Esophagus muscularis mucosa (tissue), 4 donors: ENCODE measurements around the gene STAB2. TPM values are rescaled to one million over a fixed set of nuclear protein-coding genes. Genes with fewer than 3 reads are reported as not detected.

Source experiments
- DNase-seq: peaks from one replicate; pipeline ENCODE4 v3.0.0-alpha.2; 2017; ENCODE audit errors: extremely low spot score
- H3K27ac ChIP-seq, 4 donors: fragments of 200-600 bp; sonication (generic); replicated peaks in 1 of 4; 1 replicate in 3 of 4; 2 replicates in 1 of 4; pipeline ENCODE4 v1.5.1; 2016 to 2019; ENCODE audit warnings: mild to moderate bottlenecking in 1 of 4
- H3K27me3 ChIP-seq, 4 donors: fragments of 200-600 bp; sonication (generic); one replicate each; pipeline versions ENCODE4 v1.5.1 to v1.6.0; 2016 to 2019
- H3K36me3 ChIP-seq, 4 donors: fragments of 200-600 bp; sonication (generic); one replicate each; pipeline ENCODE4 v1.5.1; 2016 to 2019
- H3K4me1 ChIP-seq, 4 donors: fragments of 200-600 bp; sonication (generic); one replicate each; pipeline ENCODE4 v1.5.1; 2016 to 2019
- H3K4me3 ChIP-seq, 4 donors: fragments of 200-600 bp; sonication (generic); 1 replicate in 2 of 4; 2 replicates in 2 of 4; pipeline ENCODE4 v1.5.1; 2016 to 2019; ENCODE audit warnings: mild to moderate bottlenecking in 4 of 4, moderate library complexity in 1 of 4
- H3K9me3 ChIP-seq, 4 donors: fragments of 200-600 bp; sonication (generic); 1 replicate in 3 of 4; 2 replicates in 1 of 4; pipeline ENCODE4 v1.5.1; 2016 to 2019
- EP300 ChIP-seq: sonication (generic); formaldehyde crosslinking; IDR thresholded peaks from one replicate; pipeline ENCODE4 v1.6.1; 2017; ENCODE audit warnings: antibody characterized with exemption
- POLR2A ChIP-seq: fragments of 450-650 bp; IDR thresholded peaks from one replicate; pipeline ENCODE4 v1.6.1; 2017; ENCODE audit warnings: antibody characterized with exemption, moderate library complexity, mild to moderate bottlenecking, low read depth
- POLR2AphosphoS5 ChIP-seq, 2 donors: sonication (generic); formaldehyde crosslinking; IDR thresholded peaks; one replicate each; pipeline ENCODE4 v1.6.1; 2017; ENCODE audit warnings: antibody characterized with exemption in 2 of 2
- WGBS: methylation state at CpG from one replicate; pipeline ENCODE4 v1.1.5; 2018; 5-methylcytosine and 5-hydroxymethylcytosine counted together
- intact Hi-C: fragments of 100-400 bp; cut with DNase I; formaldehyde crosslinking; loops from one replicate; pipeline ENCODE4 v1.15.1; 2023
- total RNA-seq, 4 donors: library from RNA; depleted of rRNA; stranded (reverse); fragments of >200 nt; gene quantifications; one replicate each; pipeline versions ENCODE4 v1.1.0 to v1.2.1, GENCODE V29; 2016
- TF ChIP-seq, protein P1 (sequence below), 3 experiments: fragments of 200-600 bp in 2 of 3; fragments of 450-650 bp in 1 of 3; sonication (generic) in 2 of 3; IDR thresholded peaks; one replicate each; pipeline ENCODE4 v1.5.1; 2017 to 2019; ENCODE audit warnings: antibody characterized with exemption in 3 of 3, mild to moderate bottlenecking in 2 of 3, moderate library complexity in 1 of 3

STAB2 gene, protein sequence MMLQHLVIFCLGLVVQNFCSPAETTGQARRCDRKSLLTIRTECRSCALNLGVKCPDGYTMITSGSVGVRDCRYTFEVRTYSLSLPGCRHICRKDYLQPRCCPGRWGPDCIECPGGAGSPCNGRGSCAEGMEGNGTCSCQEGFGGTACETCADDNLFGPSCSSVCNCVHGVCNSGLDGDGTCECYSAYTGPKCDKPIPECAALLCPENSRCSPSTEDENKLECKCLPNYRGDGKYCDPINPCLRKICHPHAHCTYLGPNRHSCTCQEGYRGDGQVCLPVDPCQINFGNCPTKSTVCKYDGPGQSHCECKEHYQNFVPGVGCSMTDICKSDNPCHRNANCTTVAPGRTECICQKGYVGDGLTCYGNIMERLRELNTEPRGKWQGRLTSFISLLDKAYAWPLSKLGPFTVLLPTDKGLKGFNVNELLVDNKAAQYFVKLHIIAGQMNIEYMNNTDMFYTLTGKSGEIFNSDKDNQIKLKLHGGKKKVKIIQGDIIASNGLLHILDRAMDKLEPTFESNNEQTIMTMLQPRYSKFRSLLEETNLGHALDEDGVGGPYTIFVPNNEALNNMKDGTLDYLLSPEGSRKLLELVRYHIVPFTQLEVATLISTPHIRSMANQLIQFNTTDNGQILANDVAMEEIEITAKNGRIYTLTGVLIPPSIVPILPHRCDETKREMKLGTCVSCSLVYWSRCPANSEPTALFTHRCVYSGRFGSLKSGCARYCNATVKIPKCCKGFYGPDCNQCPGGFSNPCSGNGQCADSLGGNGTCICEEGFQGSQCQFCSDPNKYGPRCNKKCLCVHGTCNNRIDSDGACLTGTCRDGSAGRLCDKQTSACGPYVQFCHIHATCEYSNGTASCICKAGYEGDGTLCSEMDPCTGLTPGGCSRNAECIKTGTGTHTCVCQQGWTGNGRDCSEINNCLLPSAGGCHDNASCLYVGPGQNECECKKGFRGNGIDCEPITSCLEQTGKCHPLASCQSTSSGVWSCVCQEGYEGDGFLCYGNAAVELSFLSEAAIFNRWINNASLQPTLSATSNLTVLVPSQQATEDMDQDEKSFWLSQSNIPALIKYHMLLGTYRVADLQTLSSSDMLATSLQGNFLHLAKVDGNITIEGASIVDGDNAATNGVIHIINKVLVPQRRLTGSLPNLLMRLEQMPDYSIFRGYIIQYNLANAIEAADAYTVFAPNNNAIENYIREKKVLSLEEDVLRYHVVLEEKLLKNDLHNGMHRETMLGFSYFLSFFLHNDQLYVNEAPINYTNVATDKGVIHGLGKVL (N-terminal part only)
- under 1 TPM in 3 of 4 donors, not detected in 1; under 0.01 to 0.50 (median 0.29) TPM for total RNA-seq

GRCh38 chr12:103586791-103587370 is at the start of gene STAB2:
TSS of gene STAB2 (plus strand) at chr12:103587273. CDS start at chr12:103587477, 204 bp downstream.
- Histone ChIP-seq H3K4me1 (peaks cover 0 to 9% (median 0%) of the 10 kb centered on the region in 4 donors), H3K36me3 (no peaks in the 10 kb centered on the region), H3K27me3 (no peaks in the 10 kb centered on the region), H3K9me3 (no peaks in the 10 kb centered on the region), H3K27ac (no peak within 1 kb of the TSS), H3K4me3 (no peak within 1 kb of the TSS)
- TF ChIP-seq EP300: no peak
- TF ChIP-seq POLR2A: no peak
- TF ChIP-seq, protein P1, sequence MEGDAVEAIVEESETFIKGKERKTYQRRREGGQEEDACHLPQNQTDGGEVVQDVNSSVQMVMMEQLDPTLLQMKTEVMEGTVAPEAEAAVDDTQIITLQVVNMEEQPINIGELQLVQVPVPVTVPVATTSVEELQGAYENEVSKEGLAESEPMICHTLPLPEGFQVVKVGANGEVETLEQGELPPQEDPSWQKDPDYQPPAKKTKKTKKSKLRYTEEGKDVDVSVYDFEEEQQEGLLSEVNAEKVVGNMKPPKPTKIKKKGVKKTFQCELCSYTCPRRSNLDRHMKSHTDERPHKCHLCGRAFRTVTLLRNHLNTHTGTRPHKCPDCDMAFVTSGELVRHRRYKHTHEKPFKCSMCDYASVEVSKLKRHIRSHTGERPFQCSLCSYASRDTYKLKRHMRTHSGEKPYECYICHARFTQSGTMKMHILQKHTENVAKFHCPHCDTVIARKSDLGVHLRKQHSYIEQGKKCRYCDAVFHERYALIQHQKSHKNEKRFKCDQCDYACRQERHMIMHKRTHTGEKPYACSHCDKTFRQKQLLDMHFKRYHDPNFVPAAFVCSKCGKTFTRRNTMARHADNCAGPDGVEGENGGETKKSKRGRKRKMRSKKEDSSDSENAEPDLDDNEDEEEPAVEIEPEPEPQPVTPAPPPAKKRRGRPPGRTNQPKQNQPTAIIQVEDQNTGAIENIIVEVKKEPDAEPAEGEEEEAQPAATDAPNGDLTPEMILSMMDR (IDR thresholded peaks at IDR 0.05): no peak
- no peak for TF ChIP-seq POLR2AphosphoS5 (IDR thresholded peaks at IDR 0.05)
- intact Hi-C loops: no loop called here
- 80% methylated on average over 9 of the region's 9 CpGs for WGBS
- DNase-seq: peak; percentile 31

GRCh38 chr12:103538397-103538796 is 48.7 kb upstream of the STAB2 start:
- 71% methylated on average over 1 of the region's 1 CpG for WGBS

DNA sequence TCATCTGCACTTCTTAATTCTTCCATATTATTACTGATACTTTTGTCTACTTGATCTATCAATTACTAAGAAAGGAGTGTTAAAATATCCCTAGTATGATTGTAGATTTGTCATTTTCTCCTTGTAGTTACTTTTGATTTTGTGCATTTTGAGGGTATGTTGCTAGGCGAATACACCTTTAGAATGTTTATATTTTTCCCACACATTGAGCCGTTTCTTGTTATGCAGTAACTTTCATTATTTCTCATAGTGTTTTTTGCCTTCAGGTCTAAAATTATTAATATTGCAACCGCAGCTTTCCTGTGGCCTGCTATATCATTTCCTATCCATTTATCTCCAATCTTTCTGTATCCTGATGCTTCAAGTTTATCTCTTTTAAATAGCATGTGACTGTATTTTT is 46.8 kb upstream of the STAB2 start:
- no peak for TF ChIP-seq POLR2A
- TF ChIP-seq, protein P1 (IDR thresholded peaks at IDR 0.05): no peak
- no peak for TF ChIP-seq POLR2AphosphoS5 (IDR thresholded peaks at IDR 0.05)
- no peak for TF ChIP-seq EP300
- 48% methylated on average over 3 of the region's 3 CpGs for WGBS
- no peaks in the 10 kb centered on the region for H3K36me3 ChIP-seq
- no peak overlapping the region for H3K4me3 ChIP-seq
- no peak overlapping the region for H3K27ac ChIP-seq
- DNase-seq: no peak
- H3K27me3 ChIP-seq: no peaks in the 10 kb centered on the region
- H3K9me3 ChIP-seq: no peaks in the 10 kb centered on the region
- intact Hi-C loops: no loop called here
- H3K4me1 ChIP-seq: no peaks in the 10 kb centered on the region

More at GRCh38 chr12:103538397-103538796, 48.7 kb upstream of the STAB2 start:
- H3K4me1 ChIP-seq: no peaks in the 10 kb centered on the region
- TF ChIP-seq POLR2A: no peak
- TF ChIP-seq, protein P1 (IDR thresholded peaks at IDR 0.05): no peak
- TF ChIP-seq EP300: no peak
- peak; percentile 50 for DNase-seq
- no peak overlapping the region for H3K4me3 ChIP-seq
- intact Hi-C loops: no loop called here
- no peaks in the 10 kb centered on the region for H3K27me3 ChIP-seq
- H3K9me3 ChIP-seq: no peaks in the 10 kb centered on the region
- H3K36me3 ChIP-seq: no peaks in the 10 kb centered on the region
- H3K27ac ChIP-seq: no peak overlapping the region

- Histone ChIP-seq H3K9me3 (no peaks in the 10 kb centered on the region), H3K27me3 (no peaks in the 10 kb centered on the region), H3K4me3 (no peak overlapping the region), H3K4me1 (no peaks in the 10 kb centered on the region), H3K27ac (no peak overlapping the region), H3K36me3 (no peaks in the 10 kb centered on the region)
- TF ChIP-seq, protein P1 (IDR thresholded peaks at IDR 0.05): no peak
- intact Hi-C loops: no loop called here
- no peak for DNase-seq
- WGBS: 92% methylated on average over 3 of the region's 3 CpGs
Measured at GRCh38 chr12:103542078-103542477, 45.0 kb upstream of the STAB2 start.
